Measurements from ENCODE around the gene TMEM115.

GRCh38 chr3:50354850-50355249 is 4.5 kb downstream of the TMEM115 start:
- no peak for TF ChIP-seq CTCF (IDR thresholded peaks at IDR 0.05; ENCODE audit: low read depth, low read length)
- no peak for TF ChIP-seq POLR2A (IDR thresholded peaks at IDR 0.05; ENCODE audit: extremely low read depth, insufficient read length)
- no peak for TF ChIP-seq MAX (IDR thresholded peaks at IDR 0.05; ENCODE audit: low read depth, low read length)
- no peak for TF ChIP-seq MYC (IDR thresholded peaks at IDR 0.05; ENCODE audit: low read depth, low read length)

All from NB4 (cell line).